ENCODE results near the gene F13B. TPM values are rescaled to one million over a fixed set of nuclear protein-coding genes. Genes with fewer than 3 reads are reported as not detected.

Gene F13B
- total and polyA plus RNA-seq, 2 experiments from 2014 or later: 5.5 to 12.3 TPM

DNA sequence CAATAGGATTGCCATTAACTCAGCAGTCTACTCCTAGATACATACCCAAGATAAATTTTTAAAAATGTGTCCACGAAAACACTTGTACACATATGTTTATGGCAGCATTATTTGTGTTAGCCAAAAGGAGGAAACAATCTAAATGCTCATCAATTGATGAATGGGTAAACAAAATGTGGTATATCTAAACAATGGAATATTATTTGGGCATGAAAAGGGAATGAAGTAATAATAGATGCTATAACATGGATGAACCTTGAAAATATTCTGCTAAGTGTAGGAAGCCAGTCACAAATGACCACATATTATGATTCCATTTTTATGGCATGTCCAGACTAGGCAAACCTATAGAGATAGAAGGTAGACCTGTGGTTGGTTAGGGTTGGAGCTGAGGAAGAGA lies 55.4 kb downstream of the F13B start:
- Histone ChIP-seq H3K79me2 (no peaks in the 10 kb centered on the region), H3K9me2 (replicated peaks; ENCODE audit: insufficient read depth) (no peaks in the 10 kb centered on the region), H3K9me3 (ENCODE audit: low read depth) (no peaks in the 10 kb centered on the region), H3K4me1 (ENCODE audit: insufficient read depth) (no peaks in the 10 kb centered on the region), H4K20me1 (ENCODE audit: insufficient read depth, poor library complexity, severe bottlenecking) (no peaks in the 10 kb centered on the region), H3K27me3 (no peaks in the 10 kb centered on the region), H3K4me2 (no peak overlapping the region), H2AFZ (no peak overlapping the region), H3K36me3 (replicated peaks; ENCODE audit: insufficient read depth, low read depth) (no peaks in the 10 kb centered on the region), H3K27ac (no peak overlapping the region), H3K4me3 (no peak overlapping the region)
- DNase-seq (ENCODE audit: low spot score): no peak
- WGBS (ENCODE audit: low lambda C conversion rate, missing lambda C conversion rate): 85% methylated on average over 1 of the region's 1 CpG
- no peak for TF ChIP-seq EZH2 (IDR thresholded peaks at IDR 0.05; ENCODE audit: borderline replicate concordance)
- TF ChIP-seq EZH2phosphoT487 (IDR thresholded peaks at IDR 0.05; ENCODE audit: low read depth, severe bottlenecking, unreplicated experiment): no peak
- TF ChIP-seq, protein P1, sequence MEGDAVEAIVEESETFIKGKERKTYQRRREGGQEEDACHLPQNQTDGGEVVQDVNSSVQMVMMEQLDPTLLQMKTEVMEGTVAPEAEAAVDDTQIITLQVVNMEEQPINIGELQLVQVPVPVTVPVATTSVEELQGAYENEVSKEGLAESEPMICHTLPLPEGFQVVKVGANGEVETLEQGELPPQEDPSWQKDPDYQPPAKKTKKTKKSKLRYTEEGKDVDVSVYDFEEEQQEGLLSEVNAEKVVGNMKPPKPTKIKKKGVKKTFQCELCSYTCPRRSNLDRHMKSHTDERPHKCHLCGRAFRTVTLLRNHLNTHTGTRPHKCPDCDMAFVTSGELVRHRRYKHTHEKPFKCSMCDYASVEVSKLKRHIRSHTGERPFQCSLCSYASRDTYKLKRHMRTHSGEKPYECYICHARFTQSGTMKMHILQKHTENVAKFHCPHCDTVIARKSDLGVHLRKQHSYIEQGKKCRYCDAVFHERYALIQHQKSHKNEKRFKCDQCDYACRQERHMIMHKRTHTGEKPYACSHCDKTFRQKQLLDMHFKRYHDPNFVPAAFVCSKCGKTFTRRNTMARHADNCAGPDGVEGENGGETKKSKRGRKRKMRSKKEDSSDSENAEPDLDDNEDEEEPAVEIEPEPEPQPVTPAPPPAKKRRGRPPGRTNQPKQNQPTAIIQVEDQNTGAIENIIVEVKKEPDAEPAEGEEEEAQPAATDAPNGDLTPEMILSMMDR (IDR thresholded peaks at IDR 0.05; ENCODE audit: poor library complexity): no peak

DNA sequence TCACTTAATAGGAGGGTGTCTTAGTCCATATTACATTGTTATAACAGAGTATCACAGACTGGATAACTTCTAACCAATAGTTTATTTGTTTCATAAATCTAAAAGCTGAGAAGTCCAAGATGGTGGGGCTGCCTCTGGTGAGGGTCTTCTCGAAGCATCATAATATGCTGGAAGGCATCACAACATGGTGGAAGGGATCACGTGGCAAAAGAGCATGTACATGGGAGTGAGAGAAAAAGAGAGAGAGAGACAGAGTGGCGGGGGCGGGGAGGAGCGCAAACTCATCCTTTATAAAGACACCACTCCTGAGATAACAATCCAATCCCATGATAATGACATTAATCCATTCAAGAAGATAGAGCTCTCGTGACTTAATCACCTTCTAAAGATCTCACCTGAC lies 58.2 kb downstream of the F13B start:
- no peaks in the 10 kb centered on the region for H3K4me1 ChIP-seq (ENCODE audit: insufficient read depth)
- H2AFZ ChIP-seq: no peak overlapping the region
- H3K4me3 ChIP-seq: no peak overlapping the region
- H3K9me3 ChIP-seq (ENCODE audit: low read depth): no peaks in the 10 kb centered on the region
- no peaks in the 10 kb centered on the region for H3K36me3 ChIP-seq (replicated peaks; ENCODE audit: insufficient read depth, low read depth)
- no peak for DNase-seq (ENCODE audit: low spot score)
- TF ChIP-seq, protein P1 (IDR thresholded peaks at IDR 0.05; ENCODE audit: poor library complexity): no peak
- TF ChIP-seq EZH2 (IDR thresholded peaks at IDR 0.05; ENCODE audit: borderline replicate concordance): no peak
- no peak for TF ChIP-seq EZH2phosphoT487 (IDR thresholded peaks at IDR 0.05; ENCODE audit: low read depth, severe bottlenecking, unreplicated experiment)
- H3K9me2 ChIP-seq (replicated peaks; ENCODE audit: insufficient read depth): no peaks in the 10 kb centered on the region
- no peaks in the 10 kb centered on the region for H3K79me2 ChIP-seq
- no peaks in the 10 kb centered on the region for H4K20me1 ChIP-seq (ENCODE audit: insufficient read depth, poor library complexity, severe bottlenecking)
- no peak overlapping the region for H3K4me2 ChIP-seq
- H3K27me3 ChIP-seq: no peaks in the 10 kb centered on the region
- H3K27ac ChIP-seq: no peak overlapping the region
- 87% methylated on average over 6 of the region's 6 CpGs for WGBS (ENCODE audit: low lambda C conversion rate, missing lambda C conversion rate)

DNA sequence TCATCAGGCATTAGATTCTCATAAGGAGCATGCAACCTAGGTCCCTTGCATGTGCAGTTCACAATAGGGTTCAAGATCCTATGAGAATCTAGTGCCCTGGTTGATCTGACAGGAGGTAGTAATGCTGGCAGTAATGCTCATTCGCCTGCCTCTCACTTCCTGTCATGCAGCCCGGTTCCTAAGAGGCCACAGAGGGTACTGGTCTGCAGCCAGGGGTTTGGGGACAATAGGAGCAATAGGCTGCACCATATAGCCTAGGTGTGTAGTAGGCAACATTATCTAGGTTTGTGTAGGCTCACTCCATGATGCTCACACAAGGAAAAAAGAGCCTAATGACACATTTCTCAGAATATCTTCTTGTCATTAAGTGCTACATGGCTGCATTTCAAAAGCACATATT lies 63.9 kb downstream of the F13B start:
- WGBS (ENCODE audit: low lambda C conversion rate, missing lambda C conversion rate): 75% methylated on average over 2 of the region's 2 CpGs

More for the DNA sequence above, 63.9 kb downstream of the F13B start:
- Histone ChIP-seq H3K4me3 (no peak overlapping the region), H3K27me3 (no peaks in the 10 kb centered on the region), H4K20me1 (ENCODE audit: insufficient read depth, poor library complexity, severe bottlenecking) (no peaks in the 10 kb centered on the region), H3K9me2 (replicated peaks; ENCODE audit: insufficient read depth) (no peaks in the 10 kb centered on the region), H3K27ac (no peak overlapping the region), H3K36me3 (replicated peaks; ENCODE audit: insufficient read depth, low read depth) (no peaks in the 10 kb centered on the region), H3K79me2 (no peaks in the 10 kb centered on the region), H3K9me3 (ENCODE audit: low read depth) (no peaks in the 10 kb centered on the region), H3K4me1 (ENCODE audit: insufficient read depth) (no peaks in the 10 kb centered on the region), H2AFZ (no peak overlapping the region), H3K4me2 (no peak overlapping the region)
- no peak for DNase-seq (ENCODE audit: low spot score)
- TF ChIP-seq EZH2phosphoT487 (IDR thresholded peaks at IDR 0.05; ENCODE audit: low read depth, severe bottlenecking, unreplicated experiment) (no peak), EZH2 (IDR thresholded peaks at IDR 0.05; ENCODE audit: borderline replicate concordance) (no peak)
- TF ChIP-seq, protein P1 (IDR thresholded peaks at IDR 0.05; ENCODE audit: poor library complexity): no peak
